ENCODE measurements around the gene FBLN2. TPM values are rescaled to one million over a fixed set of nuclear protein-coding genes. Genes with fewer than 3 reads are reported as not detected.

Gene FBLN2
- total RNA-seq, 2 experiments from 2014 or later, result 8.4 to 13.7 TPM

- no peak for DNase-seq
- Mint-ChIP-seq H3K9me3 (peaks cover 6% of the 10 kb centered on the region), H3K27ac (no peak overlapping the region), H3K36me3 (ENCODE audit: low read depth) (no peaks in the 10 kb centered on the region), H3K4me3 (no peak overlapping the region), H3K4me1 (ENCODE audit: low read depth) (no peaks in the 10 kb centered on the region), H3K27me3 (no peaks in the 10 kb centered on the region)
- ATAC-seq, result no peak
- CTCF ChIA-PET, result interaction anchor here (1.1 to 1.3 kb wide), 2 partner anchors 10 to 126 kb away, joined by 3 to 4 read pairs; no protein-coding TSS in a partner anchor
- intact Hi-C loops (cut with micrococcal nuclease), result no loop called here
- no peak for TF ChIP-seq CTCF (IDR thresholded peaks at IDR 0.05)
- POLR2A ChIA-PET, result interaction anchor here (1.4 kb wide), 1 partner anchor 14 kb away, joined by 3 read pairs; no protein-coding TSS in a partner anchor
Measured at GRCh38 chr3:13522236-13522635, 26.7 kb upstream of the FBLN2 start.

- Mint-ChIP-seq H3K36me3 (ENCODE audit: low read depth) (no peaks in the 10 kb centered on the region), H3K27ac (no peak overlapping the region), H3K4me1 (ENCODE audit: low read depth) (no peaks in the 10 kb centered on the region), H3K9me3 (peaks cover 6% of the 10 kb centered on the region), H3K4me3 (no peak overlapping the region), H3K27me3 (no peaks in the 10 kb centered on the region)
- DNase-seq, result no peak
- intact Hi-C loops (cut with micrococcal nuclease), result no loop called here
- no peak for ATAC-seq
- ChIA-PET CTCF (interaction anchor here (1.0 to 1.3 kb wide), 3 partner anchors 10 to 123 kb away, joined by 3 to 8 read pairs (median 3); no protein-coding TSS in a partner anchor), POLR2A (interaction anchor here (1.0 kb wide), 1 partner anchor 8 kb away, joined by 3 read pairs; no protein-coding TSS in a partner anchor)
- TF ChIP-seq CTCF (IDR thresholded peaks at IDR 0.05), result no peak
Measured at GRCh38 chr3:13524979-13525669, 23.8 kb upstream of the FBLN2 start.

DNA sequence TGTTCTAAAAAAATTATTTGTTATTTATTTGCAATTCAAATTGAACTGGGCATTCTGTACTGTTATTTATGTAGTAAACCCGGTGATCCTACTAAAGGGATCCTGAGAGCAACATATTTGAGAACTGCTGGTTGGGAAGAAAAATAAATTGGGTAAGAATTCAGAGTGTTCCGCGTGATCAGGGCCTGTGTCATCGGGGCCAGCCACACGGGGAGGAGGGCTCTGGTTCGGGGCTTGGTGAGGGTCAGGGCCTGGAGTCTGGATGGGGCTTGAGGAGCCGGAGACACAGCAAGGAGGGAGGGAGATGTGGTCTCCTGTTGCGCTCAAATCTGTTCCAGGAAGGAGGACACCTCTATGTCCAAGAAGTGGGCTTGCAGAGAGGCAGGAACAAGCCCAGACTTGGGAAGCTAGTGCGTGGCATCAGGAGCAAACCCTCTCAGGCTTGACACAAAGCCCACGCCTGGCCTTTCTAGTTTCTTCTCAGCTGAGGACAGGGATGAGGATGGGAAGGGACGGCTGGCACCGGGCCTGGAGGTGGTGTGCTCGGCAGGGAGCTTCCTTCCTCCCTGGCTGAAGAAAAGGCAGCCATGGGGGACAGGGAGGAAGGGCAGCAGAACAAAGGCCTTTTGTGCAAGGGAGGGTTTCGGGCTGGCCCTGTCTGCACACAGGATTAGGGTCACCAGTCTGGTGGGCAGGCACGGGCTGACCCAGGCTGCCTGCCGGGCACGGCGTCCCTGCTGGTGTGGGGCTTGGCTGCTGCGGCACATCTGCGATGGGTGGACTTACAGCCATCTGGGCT, 22.9 kb upstream of the FBLN2 start:
- Mint-ChIP-seq H3K36me3 (ENCODE audit: low read depth) (no peaks in the 10 kb centered on the region), H3K4me3 (no peak overlapping the region), H3K9me3 (peaks cover 6% of the 10 kb centered on the region), H3K4me1 (ENCODE audit: low read depth) (no peaks in the 10 kb centered on the region), H3K27ac (no peak overlapping the region), H3K27me3 (no peaks in the 10 kb centered on the region)
- no peak for ATAC-seq
- intact Hi-C loops (cut with micrococcal nuclease), result no loop called here
- ChIA-PET POLR2A (no interaction called here), CTCF (interaction anchor here (1.3 kb wide), 2 partner anchors 15 to 122 kb away, joined by 3 to 8 read pairs; no protein-coding TSS in a partner anchor)
- no peak for TF ChIP-seq CTCF (IDR thresholded peaks at IDR 0.05)
- no peak for DNase-seq

DNA sequence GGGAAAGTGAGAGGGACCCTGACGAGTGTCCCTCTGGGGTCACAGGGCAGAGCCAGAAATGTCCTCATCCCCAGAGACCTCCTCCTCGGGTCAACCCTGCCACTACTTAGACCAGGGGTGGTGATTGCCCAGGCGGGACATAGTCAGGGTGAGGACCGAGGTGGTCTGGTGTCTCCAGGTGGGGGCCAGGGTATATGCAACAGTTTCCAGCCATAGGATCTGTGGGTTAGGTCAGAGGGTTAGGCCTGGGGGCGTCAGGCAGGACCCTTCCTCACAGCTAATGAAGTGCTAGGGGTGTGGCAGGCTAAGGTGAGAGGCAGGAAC, 22.3 kb upstream of the FBLN2 start:
- intact Hi-C loops (cut with micrococcal nuclease), result no loop called here
- Mint-ChIP-seq H3K4me1 (ENCODE audit: low read depth) (no peaks in the 10 kb centered on the region), H3K9me3 (peaks cover 2% of the 10 kb centered on the region), H3K27ac (no peak overlapping the region), H3K4me3 (no peak overlapping the region), H3K27me3 (no peaks in the 10 kb centered on the region), H3K36me3 (ENCODE audit: low read depth) (no peaks in the 10 kb centered on the region)
- ATAC-seq, result no peak
- no peak for TF ChIP-seq CTCF (IDR thresholded peaks at IDR 0.05)
- ChIA-PET CTCF (no interaction called here), POLR2A (no interaction called here)
- DNase-seq, result no peak

Measured in activated CD8-positive, alpha-beta T cell treated with anti-CD3 and anti-CD28 coated beads for 36 hours (primary cell).